GM21423 (cell line): ENCODE results near the gene ZNF469.

Experiments used
- ATAC-seq: cut with Tn5 transposase; IDR thresholded peaks from one replicate; pipeline ENCODE4 v1.9.1; 2021; ENCODE audit warnings: mild to moderate bottlenecking, moderate library complexity; ENCODE audit not compliant: unreplicated experiment

Gene ZNF469

GRCh38 chr16:88421871-88422433, 39.2 kb downstream of the ZNF469 start:
- ATAC-seq, result no peak

- ATAC-seq, result no peak
These were observed 40.1 kb downstream of the ZNF469 start for GRCh38 chr16:88422733-88423447.

GRCh38 chr16:88423448-88423850, 40.7 kb downstream of the ZNF469 start:
- no peak for ATAC-seq

GRCh38 chr16:88424587-88425235, 42.0 kb downstream of the ZNF469 start:
- ATAC-seq, result no peak

- ATAC-seq, result no peak
These were observed 43.3 kb downstream of the ZNF469 start for GRCh38 chr16:88426018-88426417.

GRCh38 chr16:88427376-88427775, 44.6 kb downstream of the ZNF469 start:
- ATAC-seq, result no peak

GRCh38 chr16:88428156-88428555, 45.4 kb downstream of the ZNF469 start:
- no peak for ATAC-seq

GRCh38 chr16:88428616-88429386, 46.0 kb downstream of the ZNF469 start:
- no peak for ATAC-seq

GRCh38 chr16:88429387-88430184, 46.8 kb downstream of the ZNF469 start:
- no peak for ATAC-seq

- ATAC-seq, result peak; percentile 8
These were observed 47.4 kb downstream of the ZNF469 start for GRCh38 chr16:88430185-88430523.

GRCh38 chr16:88430524-88431446, 48.0 kb downstream of the ZNF469 start:
- ATAC-seq, result peak; percentile 53

GRCh38 chr16:88431651-88432050, 48.9 kb downstream of the ZNF469 start:
- ATAC-seq, result no peak

GRCh38 chr16:88432174-88432573, 49.4 kb downstream of the ZNF469 start:
- ATAC-seq, result no peak
